ENCODE results near the gene ABITRAM. TPM values are rescaled to one million over a fixed set of nuclear protein-coding genes. Genes with fewer than 3 reads are reported as not detected.

Gene ABITRAM
- total RNA-seq, 1 experiment from 2014 or later: 6.4 TPM

DNA sequence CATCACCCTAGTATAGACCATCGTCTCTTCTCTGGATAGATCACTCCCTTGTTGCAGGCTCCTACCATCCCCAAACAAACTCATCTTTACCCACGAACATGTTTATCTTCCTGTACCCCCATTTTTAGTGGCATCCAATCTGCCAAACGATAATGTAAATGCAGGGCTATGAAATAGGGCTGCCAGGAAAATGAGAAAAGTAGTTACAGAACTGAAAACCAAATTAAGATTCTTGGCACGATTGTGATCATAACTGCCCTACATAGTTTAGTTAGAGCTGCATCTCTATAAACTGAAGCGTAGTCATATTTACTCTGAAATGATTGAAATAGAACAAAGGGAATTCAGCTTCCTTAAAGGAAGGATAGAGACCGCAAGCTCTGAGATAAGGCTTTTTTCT is 26.1 kb downstream of the ABITRAM start:
- Histone ChIP-seq H3K4me3 (ENCODE audit: low read depth in 2 of 2, low read length in 2 of 2) (no peak overlapping the region), H3K27me3 (ENCODE audit: control insufficient read depth, insufficient read depth, low read length) (no peaks in the 10 kb centered on the region), H3K27ac (ENCODE audit: low read length) (no peak overlapping the region), H3K4me1 (ENCODE audit: control insufficient read depth, insufficient read depth, low read length) (no peaks in the 10 kb centered on the region), H3K36me3 (ENCODE audit: control insufficient read depth, insufficient read depth, low read length) (peaks cover 2% of the 10 kb centered on the region; the same call in 1 of the 2 replicates), H3K9me3 (ENCODE audit: control insufficient read depth, insufficient read depth, low read depth, low read length) (no peaks in the 10 kb centered on the region)
- in situ Hi-C loops (cut with HindIII; ENCODE audit: low pct_unique_long_range_greater_than_20kb, low sequenced_read_pairs): no loop called here
- ChIA-PET POLR2A (no interaction called here), CTCF (no interaction called here)
- ATAC-seq (no peak), DNase-seq (ENCODE audit: low read depth, low spot score) (no peak)
- TF ChIP-seq POLR2AphosphoS5 (IDR thresholded peaks at IDR 0.05; ENCODE audit: low read depth, low read length) (no peak), TCF7L2 (IDR thresholded peaks at IDR 0.05; ENCODE audit: low read depth, low read length) (no peak), SIN3A (IDR thresholded peaks at IDR 0.05; ENCODE audit: borderline replicate concordance, insufficient read depth, low read depth, low read length) (no peak), CTCF (IDR thresholded peaks at IDR 0.05) (no peak)
- TF ChIP-seq, protein P1, sequence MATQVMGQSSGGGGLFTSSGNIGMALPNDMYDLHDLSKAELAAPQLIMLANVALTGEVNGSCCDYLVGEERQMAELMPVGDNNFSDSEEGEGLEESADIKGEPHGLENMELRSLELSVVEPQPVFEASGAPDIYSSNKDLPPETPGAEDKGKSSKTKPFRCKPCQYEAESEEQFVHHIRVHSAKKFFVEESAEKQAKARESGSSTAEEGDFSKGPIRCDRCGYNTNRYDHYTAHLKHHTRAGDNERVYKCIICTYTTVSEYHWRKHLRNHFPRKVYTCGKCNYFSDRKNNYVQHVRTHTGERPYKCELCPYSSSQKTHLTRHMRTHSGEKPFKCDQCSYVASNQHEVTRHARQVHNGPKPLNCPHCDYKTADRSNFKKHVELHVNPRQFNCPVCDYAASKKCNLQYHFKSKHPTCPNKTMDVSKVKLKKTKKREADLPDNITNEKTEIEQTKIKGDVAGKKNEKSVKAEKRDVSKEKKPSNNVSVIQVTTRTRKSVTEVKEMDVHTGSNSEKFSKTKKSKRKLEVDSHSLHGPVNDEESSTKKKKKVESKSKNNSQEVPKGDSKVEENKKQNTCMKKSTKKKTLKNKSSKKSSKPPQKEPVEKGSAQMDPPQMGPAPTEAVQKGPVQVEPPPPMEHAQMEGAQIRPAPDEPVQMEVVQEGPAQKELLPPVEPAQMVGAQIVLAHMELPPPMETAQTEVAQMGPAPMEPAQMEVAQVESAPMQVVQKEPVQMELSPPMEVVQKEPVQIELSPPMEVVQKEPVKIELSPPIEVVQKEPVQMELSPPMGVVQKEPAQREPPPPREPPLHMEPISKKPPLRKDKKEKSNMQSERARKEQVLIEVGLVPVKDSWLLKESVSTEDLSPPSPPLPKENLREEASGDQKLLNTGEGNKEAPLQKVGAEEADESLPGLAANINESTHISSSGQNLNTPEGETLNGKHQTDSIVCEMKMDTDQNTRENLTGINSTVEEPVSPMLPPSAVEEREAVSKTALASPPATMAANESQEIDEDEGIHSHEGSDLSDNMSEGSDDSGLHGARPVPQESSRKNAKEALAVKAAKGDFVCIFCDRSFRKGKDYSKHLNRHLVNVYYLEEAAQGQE (IDR thresholded peaks at IDR 0.05; ENCODE audit: insufficient read depth in 1 of 2, low read depth in 2 of 2, low read length in 1 of 2): no peak
- intact Hi-C loops (cut with micrococcal nuclease; ENCODE audit: unreplicated experiment): loop anchor here (10.0 kb wide), 1 partner anchor 104 kb away; no protein-coding TSS in a partner anchor
- BruUV-seq (replicated peaks): no TSS peak

GRCh38 chr9:108961151-108961550 is 27.0 kb downstream of the ABITRAM start:
- POLR2A ChIA-PET: no interaction called here

More at GRCh38 chr9:108961151-108961550, 27.0 kb downstream of the ABITRAM start:
- H3K4me1 ChIP-seq (ENCODE audit: control insufficient read depth, insufficient read depth, low read length): no peaks in the 10 kb centered on the region
- TF ChIP-seq, protein P1 (IDR thresholded peaks at IDR 0.05; ENCODE audit: insufficient read depth in 1 of 2, low read depth in 2 of 2, low read length in 1 of 2): no peak
- TF ChIP-seq SIN3A (IDR thresholded peaks at IDR 0.05; ENCODE audit: borderline replicate concordance, insufficient read depth, low read depth, low read length) (no peak), POLR2AphosphoS5 (IDR thresholded peaks at IDR 0.05; ENCODE audit: low read depth, low read length) (no peak), TCF7L2 (IDR thresholded peaks at IDR 0.05; ENCODE audit: low read depth, low read length) (no peak)
- in situ Hi-C loops (cut with HindIII; ENCODE audit: low pct_unique_long_range_greater_than_20kb, low sequenced_read_pairs) (no loop called here), intact Hi-C loops (cut with micrococcal nuclease; ENCODE audit: unreplicated experiment) (loop anchor here (10.0 kb wide), 1 partner anchor 104 kb away; no protein-coding TSS in a partner anchor)
- DNase-seq (ENCODE audit: low read depth, low spot score): no peak
- no TSS peak for BruUV-seq (replicated peaks)
- CTCF ChIA-PET: no interaction called here
- H3K27ac ChIP-seq (ENCODE audit: low read length): no peak overlapping the region
- H3K36me3 ChIP-seq (ENCODE audit: control insufficient read depth, insufficient read depth, low read length): peaks cover 5% of the 10 kb centered on the region; the same call in 1 of the 2 replicates
- no peak for ATAC-seq
- H3K4me3 ChIP-seq (ENCODE audit: low read depth in 2 of 2, low read length in 2 of 2): no peak overlapping the region
- no peaks in the 10 kb centered on the region for H3K9me3 ChIP-seq (ENCODE audit: control insufficient read depth, insufficient read depth, low read depth, low read length)
- no peaks in the 10 kb centered on the region for H3K27me3 ChIP-seq (ENCODE audit: control insufficient read depth, insufficient read depth, low read length)
